HEK293 (cell line): Measurements from ENCODE around the gene TMEM179.

Experiments used
- CTCF ChIP-seq: fragments of 450-650 bp; formaldehyde crosslinking; IDR thresholded peaks from 2 replicates; pipeline ENCODE4 v1.5.1; 2016; ENCODE audit warnings: missing biosample characterization, missing genetic modification characterization
- PRDM1 ChIP-seq: fragments of 450-650 bp; formaldehyde crosslinking; IDR thresholded peaks from 2 replicates; pipeline ENCODE4; 2016; ENCODE audit warnings: missing biosample characterization, missing genetic modification characterization
- SETDB1 ChIP-seq: IDR thresholded peaks from one replicate; pipeline ENCODE4 v1.6.1; 2017; ENCODE audit warnings: mild to moderate bottlenecking, low read length, moderate library complexity, mixed read lengths; ENCODE audit not compliant: insufficient read length
- YY1 ChIP-seq: fragments of 450-650 bp; formaldehyde crosslinking; IDR thresholded peaks from 2 replicates; pipeline ENCODE4 v1.5.1; 2018; ENCODE audit warnings: missing biosample characterization, missing genetic modification characterization
- ZBTB10 ChIP-seq: fragments of 450-650 bp; formaldehyde crosslinking; IDR thresholded peaks from 2 replicates; pipeline ENCODE4 v1.5.1; 2016; ENCODE audit warnings: missing biosample characterization, missing genetic modification characterization
- ZNF24 ChIP-seq: fragments of 450-650 bp; formaldehyde crosslinking; IDR thresholded peaks from 2 replicates; pipeline ENCODE4 v1.5.1; 2016; ENCODE audit warnings: missing biosample characterization, missing genetic modification characterization
- ZNF350 ChIP-seq: fragments of 450-650 bp; formaldehyde crosslinking; IDR thresholded peaks from 2 replicates; pipeline ENCODE4 v1.5.0; 2017; ENCODE audit warnings: missing biosample characterization, mild to moderate bottlenecking, missing genetic modification characterization
- ZNF48 ChIP-seq: fragments of 450-650 bp; formaldehyde crosslinking; IDR thresholded peaks from 2 replicates; pipeline ENCODE4 v1.5.1; 2016; ENCODE audit warnings: missing biosample characterization, missing genetic modification characterization
- ZNF514 ChIP-seq: fragments of 450-650 bp; formaldehyde crosslinking; IDR thresholded peaks from 2 replicates; pipeline ENCODE4 v1.5.1; 2016; ENCODE audit warnings: missing biosample characterization, missing genetic modification characterization
- ZNF596 ChIP-seq: fragments of 450-650 bp; IDR thresholded peaks from 2 replicates; pipeline ENCODE4 v1.5.0; 2018; ENCODE audit warnings: missing biosample characterization, mild to moderate bottlenecking, missing genetic modification characterization, moderate library complexity
- ZNF629 ChIP-seq: fragments of 450-650 bp; formaldehyde crosslinking; IDR thresholded peaks from 2 replicates; pipeline ENCODE4 v1.5.1; 2017; ENCODE audit warnings: missing biosample characterization, missing genetic modification characterization
- ZNF670 ChIP-seq: fragments of 450-650 bp; formaldehyde crosslinking; IDR thresholded peaks from 2 replicates; pipeline ENCODE4 v1.5.1; 2016; ENCODE audit warnings: missing biosample characterization, missing genetic modification characterization, low read depth
- ZNF692 ChIP-seq: fragments of 450-650 bp; formaldehyde crosslinking; IDR thresholded peaks from 2 replicates; pipeline ENCODE4 v1.5.1; 2016; ENCODE audit warnings: missing biosample characterization, missing genetic modification characterization

- TF ChIP-seq ZNF670 (no peak), ZBTB10 (tag by site-specific recombination) (no peak), SETDB1 (no peak), YY1 (tag by site-specific recombination) (no peak), ZNF350 (tag by site-specific recombination) (no peak), CTCF (tag by site-specific recombination) (no peak), ZNF48 (tag by site-specific recombination) (no peak), ZNF514 (tag by site-specific recombination) (no peak), ZNF692 (tag by site-specific recombination) (no peak), ZNF24 (tag by site-specific recombination) (no peak), ZNF629 (tag by site-specific recombination) (no peak), PRDM1 (no peak), ZNF596 (tag by site-specific recombination) (no peak)
These were observed 9.4 kb downstream of the TMEM179 start for GRCh38 chr14:104595116-104595675.
